Gastroesophageal sphincter (tissue), 4 donors: Measurements from ENCODE around the gene ZNF454. TPM values are rescaled to one million over a fixed set of nuclear protein-coding genes. Genes with fewer than 3 reads are reported as not detected.

Experiments
- ATAC-seq: fragments of 150-250 bp; one replicate; pipeline ENCODE4 v1.9.1; 2016; ENCODE audit warnings: mild to moderate bottlenecking, moderate library complexity
- H3K27ac ChIP-seq, 4 donors: fragments of 200-600 bp; sonication (generic) in 3 of 4; 1 replicate in 3 of 4; 2 replicates in 1 of 4; pipeline ENCODE4 v1.5.1; 2016 to 2019
- H3K27me3 ChIP-seq: fragments of 200-600 bp; sonication (generic); one replicate; pipeline ENCODE4 v1.5.1; 2019
- H3K36me3 ChIP-seq, 2 donors: fragments of 200-600 bp; sonication (generic); one replicate each; pipeline ENCODE4 v1.5.1; 2019; ENCODE audit warnings: control low read depth in 1 of 2
- H3K4me1 ChIP-seq, 3 donors: fragments of 200-600 bp; sonication (generic); 1 replicate in 2 of 3; 2 replicates in 1 of 3; pipeline ENCODE4 v1.5.1; 2016 to 2019; ENCODE audit warnings: control low read depth in 2 of 3
- H3K4me3 ChIP-seq, 2 donors: fragments of 200-600 bp; sonication (generic); one replicate each; pipeline ENCODE4 v1.5.1; 2019; ENCODE audit warnings: mild to moderate bottlenecking in 1 of 2, moderate library complexity in 1 of 2
- H3K9me3 ChIP-seq, 3 donors: fragments of 200-600 bp; sonication (generic); one replicate each; pipeline ENCODE4 v1.5.1; 2017 to 2019; ENCODE audit warnings: control low read depth in 2 of 3
- CTCF ChIP-seq, 4 experiments: fragments of 200-600 bp in 2 of 4; fragments of 450-650 bp in 2 of 4; sonication (generic) in 1 of 4; IDR thresholded peaks; one replicate each; pipeline ENCODE4 v1.5.1; 2017 to 2019; ENCODE audit warnings: antibody characterized with exemption in 4 of 4, mild to moderate bottlenecking in 2 of 4, moderate library complexity in 2 of 4
- EP300 ChIP-seq: sonication (generic); formaldehyde crosslinking; IDR thresholded peaks from one replicate; pipeline ENCODE4 v1.6.1; 2017; ENCODE audit warnings: antibody characterized with exemption, mild to moderate bottlenecking
- POLR2A ChIP-seq, 2 donors: fragments of 450-650 bp; IDR thresholded peaks; one replicate each; pipeline ENCODE4 v1.6.1; 2017; ENCODE audit warnings: antibody characterized with exemption in 2 of 2, mild to moderate bottlenecking in 2 of 2, moderate library complexity in 1 of 2
- POLR2AphosphoS5 ChIP-seq: sonication (generic); formaldehyde crosslinking; IDR thresholded peaks from one replicate; pipeline ENCODE4 v1.6.1; 2017; ENCODE audit warnings: antibody characterized with exemption
- WGBS, 2 donors: methylation state at CpG; one replicate each; pipeline ENCODE4 v1.1.5; 2018; ENCODE audit warnings: low coverage in 1 of 2; 5-methylcytosine and 5-hydroxymethylcytosine counted together
- total RNA-seq, 4 donors: library from RNA; depleted of rRNA; stranded (reverse); fragments of >200 nt; gene quantifications; one replicate each; pipeline ENCODE4 v1.1.0, GENCODE V29; 2016

The ZNF454 gene
- total RNA-seq, 4 donors from 2014 or later: 1.3 to 5.1 (median 3.1) TPM

GRCh38 chr5:178996156-178996555 is 55.2 kb downstream of the ZNF454 start:
- TF ChIP-seq POLR2A (IDR thresholded peaks at IDR 0.05) (no peak), EP300 (no peak), POLR2AphosphoS5 (no peak), CTCF (IDR thresholded peaks at IDR 0.05) (no peak)
- Histone ChIP-seq H3K36me3 (no peaks in the 10 kb centered on the region), H3K27me3 (peaks cover 70% of the 10 kb centered on the region), H3K4me1 (peaks cover 0 to 13% (median 0%) of the 10 kb centered on the region in 3 donors), H3K4me3 (no peak overlapping the region), H3K27ac (no peak overlapping the region), H3K9me3 (peaks cover 0 to 10% (median 0%) of the 10 kb centered on the region in 3 donors)
- ATAC-seq: no peak
- WGBS, 2 donors: 50 to 75% methylated on average over 3 to 4 of the region's 11 CpGs

- 48 to 80% methylated on average over 2 to 6 of the region's 6 CpGs for WGBS, 2 donors
- TF ChIP-seq EP300 (no peak), POLR2A (IDR thresholded peaks at IDR 0.05) (no peak), CTCF (IDR thresholded peaks at IDR 0.05) (no peak), POLR2AphosphoS5 (no peak)
- H3K4me3 ChIP-seq: no peak overlapping the region
- no peak overlapping the region for H3K27ac ChIP-seq
- peaks cover 0 to 13% (median 0%) of the 10 kb centered on the region in 3 donors for H3K4me1 ChIP-seq
- peaks cover 0 to 6% (median 0%) of the 10 kb centered on the region in 3 donors for H3K9me3 ChIP-seq
- no peaks in the 10 kb centered on the region for H3K36me3 ChIP-seq
- ATAC-seq: no peak
- H3K27me3 ChIP-seq: peaks cover 64% of the 10 kb centered on the region
Observed at GRCh38 chr5:178997191-178997590, 56.2 kb downstream of the ZNF454 start.

GRCh38 chr5:178998441-178998840 is 57.4 kb downstream of the ZNF454 start:
- Histone ChIP-seq H3K4me1 (peaks cover 0 to 13% (median 0%) of the 10 kb centered on the region in 3 donors), H3K9me3 (peaks cover 0 to 9% (median 0%) of the 10 kb centered on the region in 3 donors), H3K27ac (no peak overlapping the region), H3K36me3 (no peaks in the 10 kb centered on the region), H3K27me3 (peaks cover 51% of the 10 kb centered on the region), H3K4me3 (no peak overlapping the region)
- no peak for ATAC-seq
- 96% methylated on average over 12 of the region's 13 CpGs; no CpG with 5 or more reads in 1 of the 2 donors for WGBS, 2 donors
- TF ChIP-seq CTCF (IDR thresholded peaks at IDR 0.05) (no peak), POLR2AphosphoS5 (no peak), POLR2A (IDR thresholded peaks at IDR 0.05) (no peak), EP300 (no peak)

GRCh38 chr5:179006564-179006963 is 65.6 kb downstream of the ZNF454 start:
- Histone ChIP-seq H3K4me3 (no peak overlapping the region), H3K9me3 (peaks cover 0 to 23% (median 0%) of the 10 kb centered on the region in 3 donors), H3K4me1 (no peaks in the 10 kb centered on the region), H3K27ac (no peak overlapping the region), H3K36me3 (no peaks in the 10 kb centered on the region), H3K27me3 (no peaks in the 10 kb centered on the region)
- ATAC-seq: no peak
- WGBS, 2 donors: 94% methylated on average over 2 of the region's 2 CpGs; no CpG with 5 or more reads in 1 of the 2 donors
- TF ChIP-seq EP300 (no peak), POLR2A (IDR thresholded peaks at IDR 0.05) (no peak), POLR2AphosphoS5 (no peak), CTCF (IDR thresholded peaks at IDR 0.05) (no peak)

GRCh38 chr5:179008667-179009066 is 67.7 kb downstream of the ZNF454 start:
- Histone ChIP-seq H3K4me3 (no peak overlapping the region), H3K36me3 (no peaks in the 10 kb centered on the region), H3K4me1 (no peaks in the 10 kb centered on the region), H3K27me3 (no peaks in the 10 kb centered on the region), H3K9me3 (peaks cover 0 to 27% (median 0%) of the 10 kb centered on the region in 3 donors), H3K27ac (no peak overlapping the region)
- no peak for TF ChIP-seq POLR2AphosphoS5
- no peak for TF ChIP-seq CTCF (IDR thresholded peaks at IDR 0.05)
- TF ChIP-seq POLR2A (IDR thresholded peaks at IDR 0.05): no peak
- TF ChIP-seq EP300: no peak
- 8 to 18% methylated on average over 1 of the region's 1 CpG for WGBS, 2 donors
- ATAC-seq: no peak
